ENCODE results near the gene SNX3.

The SNX3 gene

GRCh38 chr6:108170332-108171290 is 90.2 kb downstream of the SNX3 start:
- DNase-seq (ENCODE audit: low spot score): no peak

GRCh38 chr6:108169464-108170331 is 91.1 kb downstream of the SNX3 start:
- no peak for DNase-seq (ENCODE audit: low spot score)

- DNase-seq (ENCODE audit: low spot score): peak; percentile 43
Measured at GRCh38 chr6:108168501-108169463, 92.1 kb downstream of the SNX3 start.

GRCh38 chr6:108168090-108168463 is 92.8 kb downstream of the SNX3 start:
- no peak for DNase-seq (ENCODE audit: low spot score)

GRCh38 chr6:108167449-108168089 is 93.3 kb downstream of the SNX3 start:
- no peak for DNase-seq (ENCODE audit: low spot score)

GRCh38 chr6:108166664-108167448 is 94.0 kb downstream of the SNX3 start:
- no peak for DNase-seq (ENCODE audit: low spot score)

- DNase-seq (ENCODE audit: low spot score): peak; percentile 65
Measured at GRCh38 chr6:108165714-108166663, 94.9 kb downstream of the SNX3 start, which contains the start of gene NR2E1. Gene NR2E1, plus strand, starts transcription at chr6:108166022. Its CDS starts 744 bp downstream, at chr6:108166766.

- no peak for DNase-seq (ENCODE audit: low spot score)
Measured at GRCh38 chr6:108164815-108165706, 95.8 kb downstream of the SNX3 start.

- no peak for DNase-seq (ENCODE audit: low spot score)
Measured at GRCh38 chr6:108164543-108164814, 96.4 kb downstream of the SNX3 start.

- no peak for DNase-seq (ENCODE audit: low spot score)
Measured at GRCh38 chr6:108163644-108164542, 96.9 kb downstream of the SNX3 start.

- DNase-seq (ENCODE audit: low spot score): no peak
Measured at GRCh38 chr6:108163267-108163643, 97.6 kb downstream of the SNX3 start.

GRCh38 chr6:108161724-108162282 is 99.0 kb downstream of the SNX3 start:
- no peak for DNase-seq (ENCODE audit: low spot score)

All from Ammon's horn (tissue), 1 donor.